Hepatic stellate cell (primary cell): ENCODE results near the gene DAZAP1.
A peak's percentile ranks its signal among the peaks of the same experiment; 100 is the strongest.
"Not testable (repeated sequence)": the region's sequence is repeated elsewhere in the genome, so short reads cannot be mapped to it uniquely, and the experiment has no call there.

Experiments used
- DNase-seq: peaks from one replicate; pipeline ENCODE4 v3.0.0; 2011; ENCODE audit warnings: low spot score

The DAZAP1 gene

DNA sequence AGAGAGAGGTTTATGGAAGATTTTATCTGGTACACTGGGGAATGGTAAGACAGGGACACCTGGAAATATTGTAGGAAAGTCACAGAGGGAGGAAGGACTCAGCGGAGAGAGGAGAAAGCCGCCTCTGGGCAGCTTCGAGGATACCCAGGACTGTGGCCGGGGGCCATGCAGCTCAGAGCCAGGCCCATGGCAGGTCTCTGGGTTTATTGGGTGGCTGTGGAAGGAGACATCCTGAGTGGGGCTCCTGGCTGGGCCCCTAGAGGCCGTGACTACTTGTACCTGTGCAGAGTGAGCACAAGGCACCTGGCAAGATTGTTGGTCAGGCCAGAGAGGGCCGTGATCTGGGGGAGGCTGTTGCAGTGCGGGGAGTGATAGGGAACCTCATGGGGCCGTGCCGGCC is 3.4 kb downstream of the DAZAP1 start:
- DNase-seq = no peak

DNA sequence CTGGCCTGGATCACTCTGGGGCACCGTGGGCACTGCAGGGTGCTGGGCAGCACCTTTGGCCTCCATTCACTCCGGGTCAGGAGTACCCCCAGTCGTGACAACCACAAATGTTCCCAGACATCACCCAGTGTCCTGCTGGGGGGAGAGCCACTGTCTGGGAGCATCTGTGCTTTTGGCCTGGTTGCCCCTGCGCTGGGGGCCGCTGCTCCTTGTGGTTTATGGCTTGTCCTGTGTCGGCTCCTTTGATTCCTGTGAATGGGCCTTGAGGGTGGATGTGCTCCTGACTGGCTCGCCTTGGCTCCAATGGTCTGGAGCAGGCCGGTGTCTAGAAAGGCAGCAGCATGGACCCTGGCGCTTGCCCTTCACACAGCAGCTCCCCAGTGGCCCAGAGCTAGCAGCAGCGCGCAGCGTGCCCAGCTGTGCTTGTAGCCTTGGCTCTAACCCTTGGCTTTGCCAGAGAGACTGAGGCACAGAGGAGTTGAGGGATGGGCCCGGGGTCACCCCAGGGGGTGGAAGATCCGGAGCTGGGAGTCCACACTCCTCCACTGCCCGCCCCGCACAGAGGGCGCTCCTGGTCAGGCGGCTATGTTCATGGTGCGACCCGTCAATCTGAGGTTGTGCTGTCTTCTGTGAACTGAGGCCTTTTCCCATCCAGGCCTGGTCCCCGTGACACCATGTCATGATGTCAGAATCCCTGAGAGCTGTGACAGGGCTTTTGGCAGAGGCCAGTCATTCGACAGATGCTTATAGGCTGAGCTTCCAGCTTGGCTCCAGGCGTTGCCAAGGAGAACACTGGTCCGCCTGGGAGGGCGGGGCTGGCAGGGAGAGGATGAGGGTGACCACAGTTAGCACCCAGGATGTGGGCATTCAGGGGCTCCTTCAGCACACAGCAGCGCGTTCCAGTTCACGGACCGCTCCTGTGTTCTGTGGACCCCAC is 4.1 kb downstream of the DAZAP1 start:
- DNase-seq = peak; percentile 59

DNA sequence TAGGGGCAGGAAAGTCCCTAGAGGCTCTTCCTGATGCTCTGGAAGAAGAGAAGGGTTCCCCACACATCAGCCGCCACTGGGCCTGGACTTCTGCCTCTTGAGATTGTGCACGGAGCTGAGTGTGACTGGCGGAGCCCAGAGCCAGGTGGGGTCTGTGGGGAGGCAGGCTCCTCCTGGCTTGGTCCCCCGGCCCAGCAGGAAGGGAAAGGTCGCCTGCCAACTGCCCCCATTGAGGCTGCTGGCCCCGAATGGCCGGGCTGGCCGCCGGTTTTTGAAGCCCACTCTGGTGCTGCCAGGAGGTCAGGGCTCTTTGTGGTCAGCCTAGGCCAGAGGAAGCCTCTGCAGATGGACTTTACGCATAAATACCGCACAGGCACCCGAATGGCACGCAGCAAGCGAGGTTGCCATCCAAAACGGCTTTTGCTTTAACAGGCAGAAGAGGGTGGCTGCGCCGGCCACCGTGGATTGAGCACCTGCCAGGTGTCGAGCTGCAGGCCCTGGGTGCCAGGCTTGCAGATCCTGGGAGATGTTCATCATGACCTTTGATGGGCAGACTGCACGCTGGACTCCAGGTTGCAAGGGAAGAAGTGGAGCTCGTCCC is 5.0 kb downstream of the DAZAP1 start:
- no peak for DNase-seq

DNA sequence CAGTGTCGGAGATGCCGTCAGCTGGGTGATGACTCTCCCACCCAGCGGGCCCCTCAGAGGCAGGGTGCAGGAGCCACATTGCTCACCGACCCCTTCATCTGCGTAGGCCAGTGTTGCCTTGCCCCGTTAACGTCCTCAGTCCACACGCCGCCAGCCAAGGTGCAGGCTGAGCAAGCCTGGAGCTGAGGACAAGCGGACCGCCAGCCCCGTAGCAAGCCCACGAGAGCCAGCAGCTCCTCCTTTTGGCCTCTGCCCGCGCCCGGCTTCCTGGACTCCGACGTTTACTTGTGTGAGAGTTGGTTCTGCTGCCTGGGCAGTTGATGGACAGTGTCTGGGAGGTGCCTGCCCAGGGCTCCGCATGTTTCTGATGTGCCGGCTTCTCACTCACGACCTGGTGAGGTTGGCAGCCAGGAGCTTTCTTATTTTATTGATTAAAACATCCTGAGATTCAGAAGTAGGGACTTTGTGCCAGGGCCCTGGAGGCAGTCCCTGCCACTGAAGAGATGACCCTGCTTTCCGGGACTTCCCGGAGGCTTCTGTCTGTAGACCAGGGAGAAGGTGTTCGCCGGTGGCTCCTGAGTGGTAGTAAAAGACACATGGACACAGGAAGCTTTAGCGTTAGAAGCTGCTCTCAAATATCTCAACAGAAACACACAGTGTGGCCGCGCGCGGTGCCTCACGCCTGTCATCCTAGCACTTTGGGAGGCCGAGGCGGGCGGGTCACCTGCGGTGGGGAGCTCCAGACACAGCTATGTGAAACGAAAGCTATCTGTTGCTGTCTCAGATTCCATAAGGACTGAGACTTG is 5.8 kb downstream of the DAZAP1 start:
- DNase-seq = no peak

DNA sequence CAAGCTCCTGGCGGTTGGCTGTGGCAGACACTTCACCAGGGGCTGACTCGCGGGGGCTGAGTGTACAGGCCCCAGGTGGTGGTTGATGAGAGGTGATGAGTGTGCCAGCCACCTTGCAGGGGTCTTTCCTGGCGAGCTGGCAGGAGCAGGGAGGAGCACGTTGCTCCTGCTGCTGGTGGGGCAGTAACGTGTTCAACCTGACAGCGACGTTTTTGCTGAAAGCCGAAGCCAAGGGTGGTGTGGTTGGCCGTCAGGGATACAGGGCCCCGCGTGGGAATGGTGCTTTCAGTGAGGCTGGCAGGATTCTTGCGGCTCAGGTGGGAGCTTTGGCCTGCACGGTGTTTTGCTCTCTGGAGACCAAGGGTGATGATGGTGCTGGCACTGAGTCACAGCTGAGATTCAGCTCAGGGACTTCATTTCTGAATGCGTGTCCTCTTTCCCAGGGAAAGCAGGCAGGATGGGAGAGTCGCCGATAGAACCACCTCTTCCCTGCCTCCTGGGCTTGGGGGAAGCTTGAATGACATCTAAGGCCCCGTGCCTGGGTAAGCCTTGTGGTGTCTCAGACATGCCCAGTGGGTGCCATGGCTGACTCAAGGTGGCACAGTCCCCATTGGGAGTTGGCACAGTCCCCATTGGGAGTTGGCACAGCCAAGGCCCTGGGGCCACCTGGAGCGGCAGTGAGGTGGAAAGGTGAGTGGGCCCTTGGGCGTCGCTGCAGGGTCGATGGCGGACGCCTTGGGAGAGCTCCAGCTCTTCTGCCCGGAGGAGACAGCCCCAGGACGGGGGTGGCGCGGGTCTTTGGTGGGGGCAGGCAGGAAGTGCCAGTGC is 8.8 kb downstream of the DAZAP1 start:
- peak; percentile 40 for DNase-seq

DNA sequence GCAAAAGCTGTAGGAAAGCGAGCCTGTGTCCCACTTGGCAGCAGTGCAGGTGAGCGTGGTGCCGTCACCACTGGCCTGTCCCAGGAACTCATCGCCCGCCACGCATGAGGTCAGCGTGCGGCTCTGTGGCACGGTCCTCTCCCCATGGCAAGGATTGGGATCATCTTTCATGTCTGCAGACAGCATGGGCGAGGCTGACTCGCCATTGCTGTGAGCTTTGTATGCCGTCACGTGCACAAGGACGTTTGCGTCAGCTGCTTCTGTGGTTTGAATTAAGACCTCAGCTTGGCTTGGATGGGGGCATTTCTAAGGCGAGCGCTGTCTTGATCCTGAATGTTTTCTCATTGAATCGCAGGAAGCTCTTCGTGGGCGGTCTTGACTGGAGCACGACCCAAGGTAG is 9.8 kb downstream of the DAZAP1 start:
- no peak for DNase-seq

DNA sequence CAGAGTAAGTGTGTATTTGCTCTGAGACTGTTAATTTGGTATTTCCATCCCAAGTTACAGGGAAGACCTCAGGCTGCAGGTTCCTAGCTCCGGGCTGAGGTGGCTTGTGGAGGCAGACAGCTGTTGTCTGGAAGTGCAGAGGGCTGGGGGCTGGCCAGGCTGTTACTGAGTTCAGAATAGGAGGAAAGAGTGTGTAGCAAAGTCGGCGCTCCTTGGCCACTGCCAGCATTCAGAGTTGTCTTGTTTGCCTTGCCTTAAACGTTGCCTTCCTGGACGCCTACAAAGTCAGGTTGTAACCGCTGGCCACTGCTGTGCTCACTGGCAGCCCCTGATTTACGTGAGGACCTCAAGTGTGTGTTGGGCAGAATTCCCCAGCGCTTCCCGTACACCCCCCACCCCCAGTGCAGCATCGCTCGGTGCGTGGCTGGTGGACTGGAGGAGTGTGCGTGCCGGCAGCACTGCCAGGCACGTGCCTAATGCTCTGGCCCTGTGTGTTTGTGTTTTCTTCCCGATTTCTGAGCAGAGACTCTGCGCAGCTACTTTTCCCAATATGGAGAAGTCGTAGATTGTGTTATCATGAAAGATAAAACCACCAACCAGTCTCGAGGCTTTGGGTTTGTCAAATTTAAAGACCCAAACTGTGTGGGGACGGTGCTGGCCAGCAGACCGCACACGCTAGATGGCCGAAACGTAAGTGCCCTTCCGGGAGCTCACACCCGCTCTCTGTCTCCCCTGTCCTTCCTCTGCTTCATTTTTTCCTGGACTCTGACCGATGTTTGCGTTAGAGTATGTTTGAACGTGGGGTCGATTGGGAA is 10.5 kb downstream of the DAZAP1 start:
- no peak for DNase-seq

DNA sequence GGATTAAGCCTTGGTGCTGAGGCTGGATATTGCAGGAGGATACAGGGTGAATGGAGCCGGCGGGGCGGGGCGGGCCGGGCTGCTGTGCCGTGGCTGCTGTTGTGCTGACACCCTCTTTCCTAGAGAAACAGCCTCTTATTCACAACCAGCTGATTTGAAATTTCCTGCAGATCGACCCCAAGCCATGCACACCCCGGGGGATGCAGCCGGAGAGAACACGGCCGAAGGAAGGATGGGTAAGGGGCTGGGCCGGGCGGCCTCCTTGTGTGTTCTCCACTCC is 11.1 kb downstream of the DAZAP1 start:
- DNase-seq = no peak

DNA sequence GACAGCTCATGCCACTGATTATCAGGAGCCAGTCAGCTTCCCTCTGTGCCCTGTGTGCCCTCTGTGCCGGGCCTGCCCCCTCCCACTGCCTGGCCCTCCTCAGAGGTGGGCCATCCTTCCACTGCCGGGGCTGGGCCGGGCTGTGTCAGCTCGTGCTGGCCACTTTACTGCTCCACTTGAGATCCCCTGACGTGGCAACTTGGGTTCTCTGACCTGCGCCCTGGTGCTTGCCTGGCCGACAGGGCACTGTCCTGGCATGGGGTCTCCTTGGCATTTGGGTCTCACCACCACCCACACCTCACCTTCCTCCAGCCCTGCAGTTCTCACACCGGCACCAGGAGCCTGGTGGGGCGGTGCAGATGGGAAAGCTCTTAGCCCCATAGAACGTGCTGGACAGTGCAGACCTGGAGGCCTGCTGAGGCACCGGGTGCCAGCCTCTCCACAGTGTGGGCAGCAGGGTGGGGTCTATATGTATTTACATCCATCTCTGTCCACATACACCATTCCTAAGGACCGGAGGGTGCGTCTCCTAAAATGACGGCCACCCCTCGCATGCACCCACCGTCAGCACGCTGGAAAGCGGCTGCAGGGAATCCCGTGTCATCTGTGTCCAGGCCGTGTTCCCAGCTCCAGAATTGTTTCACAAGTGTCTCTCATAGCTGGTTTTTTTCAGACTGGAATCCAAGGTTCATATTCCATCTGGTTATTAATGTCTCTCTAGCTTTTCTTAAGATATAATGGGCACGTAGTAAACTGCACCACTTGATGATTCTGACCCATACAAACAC is 11.8 kb downstream of the DAZAP1 start:
- DNase-seq = no peak

DNA sequence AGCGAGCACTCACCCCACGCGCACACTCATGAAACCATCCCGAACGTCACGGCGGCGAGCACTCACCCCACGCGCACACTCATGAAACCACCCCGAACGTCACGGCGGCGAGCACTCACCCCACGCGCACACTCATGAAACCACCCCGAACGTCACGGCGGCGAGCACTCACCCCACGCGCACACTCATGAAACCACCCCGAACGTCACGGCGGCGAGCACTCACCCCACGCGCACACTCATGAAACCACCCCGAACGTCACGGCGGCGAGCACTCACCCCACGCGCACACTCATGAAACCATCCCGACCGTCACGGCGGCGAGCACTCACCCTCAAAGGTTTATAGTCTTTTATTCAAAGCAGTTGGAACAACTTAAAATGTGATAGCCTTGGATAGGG is 12.7 kb downstream of the DAZAP1 start:
- DNase-seq = not testable (repeated sequence)

DNA sequence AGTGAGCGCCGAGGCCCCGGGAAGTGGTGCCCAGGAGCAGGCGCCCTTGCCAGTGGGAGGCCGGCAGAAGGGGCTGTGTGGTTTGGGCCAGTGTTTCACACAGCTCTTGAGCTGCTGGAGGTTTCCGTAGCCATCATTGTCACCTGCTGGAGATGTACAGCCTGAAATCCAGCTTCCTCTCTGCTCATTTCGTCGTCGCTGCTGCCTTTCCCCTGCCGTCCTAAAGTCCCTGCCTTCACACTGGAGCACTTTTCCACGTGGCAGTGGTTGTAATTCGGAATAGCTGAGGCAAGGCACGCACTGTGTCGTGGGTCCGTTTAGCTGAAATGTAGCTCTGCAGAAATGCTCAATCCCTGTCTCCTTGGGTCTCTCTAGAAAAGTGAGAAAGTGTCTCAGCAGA is 13.2 kb downstream of the DAZAP1 start:
- DNase-seq = no peak

DNA sequence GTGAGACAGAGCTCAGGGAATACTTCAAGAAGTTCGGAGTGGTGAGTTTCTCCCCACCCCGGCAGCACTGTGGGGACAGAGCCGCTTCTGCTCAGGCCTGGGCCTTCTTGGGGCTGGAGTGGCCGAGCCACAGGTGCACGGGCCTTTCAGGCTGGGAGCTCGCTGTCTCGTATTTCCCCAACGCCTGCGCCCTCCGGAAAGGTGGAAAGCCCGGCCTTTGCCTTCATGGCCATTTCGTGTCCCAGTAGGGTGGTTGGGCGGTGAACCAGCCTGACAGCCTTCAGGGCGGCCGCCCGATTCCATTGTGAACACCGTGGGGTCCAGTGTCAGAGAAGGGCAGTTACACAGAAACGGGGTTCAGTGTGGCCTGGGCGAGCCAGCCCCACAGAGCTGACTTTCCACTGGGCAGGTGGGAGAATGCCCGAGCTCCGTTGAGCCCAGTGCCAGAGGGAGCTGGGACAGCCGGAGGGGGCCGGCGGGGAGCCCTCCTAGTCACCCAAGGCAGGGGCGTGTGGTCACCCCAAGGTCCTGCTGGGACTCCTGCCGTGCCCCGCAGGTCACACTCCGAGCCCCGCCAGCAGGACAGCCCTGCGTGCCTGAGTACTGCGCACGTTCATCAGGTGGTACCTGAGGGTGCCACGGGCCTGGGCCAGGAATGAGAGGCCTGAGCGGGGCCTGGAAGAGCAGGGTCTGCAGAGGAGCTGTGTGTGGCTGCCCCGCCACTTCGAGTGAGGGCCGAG is 14.0 kb downstream of the DAZAP1 start:
- no peak for DNase-seq

DNA sequence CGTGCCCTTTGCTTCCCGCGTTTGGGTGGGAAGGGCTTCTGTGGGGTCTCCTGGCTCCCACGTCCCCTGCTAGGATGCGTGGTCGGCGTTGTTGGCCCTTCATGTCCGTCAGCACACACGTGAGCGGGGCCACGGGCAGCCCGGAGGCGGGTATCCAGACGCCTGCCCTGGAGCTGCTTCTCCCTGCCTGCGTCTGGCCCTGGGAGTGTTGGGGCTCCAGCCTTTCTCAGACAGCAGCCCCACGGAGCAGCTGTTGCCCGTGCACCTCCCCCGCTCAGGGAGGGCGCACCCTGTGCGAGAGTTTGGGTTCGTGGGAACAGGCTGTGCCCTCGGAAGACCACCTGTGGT is 14.5 kb downstream of the DAZAP1 start:
- no peak for DNase-seq

DNA sequence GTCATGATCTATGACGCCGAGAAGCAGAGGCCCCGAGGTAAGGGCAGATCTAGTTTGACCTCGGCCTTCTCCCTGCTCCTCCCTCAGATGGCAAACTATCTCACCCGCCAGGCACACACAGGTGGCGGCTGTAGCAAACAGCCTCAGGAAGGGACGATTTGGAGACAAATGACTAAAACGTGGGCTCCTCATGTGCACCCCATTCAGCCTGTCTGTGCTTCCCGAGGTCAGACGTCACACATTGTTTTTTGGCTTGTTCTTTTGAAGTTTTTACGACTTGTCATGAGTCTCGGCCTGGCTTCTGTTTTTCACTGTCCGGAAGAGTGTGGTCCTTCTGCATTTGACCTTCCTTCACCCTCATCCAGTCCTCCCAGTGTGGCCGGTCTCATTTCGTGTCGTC is 15.0 kb downstream of the DAZAP1 start:
- DNase-seq = no peak

DNA sequence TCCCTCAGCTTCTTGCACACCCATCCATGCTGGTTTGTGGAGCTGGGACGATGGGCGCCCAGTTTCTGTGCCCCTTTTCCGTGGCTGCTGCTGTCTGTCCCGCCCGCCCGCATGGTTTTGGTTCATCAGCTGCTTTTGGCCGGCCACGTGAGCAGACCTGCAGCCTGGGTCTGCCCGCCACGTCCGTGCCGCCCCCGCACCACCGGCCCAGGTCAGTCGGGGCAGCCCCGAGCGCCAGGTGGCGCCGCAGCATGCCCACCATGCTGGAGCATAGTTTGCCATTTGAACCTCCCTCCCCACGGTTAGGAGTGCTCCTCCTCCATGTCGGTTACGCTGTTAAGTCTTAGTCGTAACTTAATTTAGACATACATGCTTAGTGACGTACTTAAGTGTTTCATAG is 15.6 kb downstream of the DAZAP1 start:
- DNase-seq = no peak

DNA sequence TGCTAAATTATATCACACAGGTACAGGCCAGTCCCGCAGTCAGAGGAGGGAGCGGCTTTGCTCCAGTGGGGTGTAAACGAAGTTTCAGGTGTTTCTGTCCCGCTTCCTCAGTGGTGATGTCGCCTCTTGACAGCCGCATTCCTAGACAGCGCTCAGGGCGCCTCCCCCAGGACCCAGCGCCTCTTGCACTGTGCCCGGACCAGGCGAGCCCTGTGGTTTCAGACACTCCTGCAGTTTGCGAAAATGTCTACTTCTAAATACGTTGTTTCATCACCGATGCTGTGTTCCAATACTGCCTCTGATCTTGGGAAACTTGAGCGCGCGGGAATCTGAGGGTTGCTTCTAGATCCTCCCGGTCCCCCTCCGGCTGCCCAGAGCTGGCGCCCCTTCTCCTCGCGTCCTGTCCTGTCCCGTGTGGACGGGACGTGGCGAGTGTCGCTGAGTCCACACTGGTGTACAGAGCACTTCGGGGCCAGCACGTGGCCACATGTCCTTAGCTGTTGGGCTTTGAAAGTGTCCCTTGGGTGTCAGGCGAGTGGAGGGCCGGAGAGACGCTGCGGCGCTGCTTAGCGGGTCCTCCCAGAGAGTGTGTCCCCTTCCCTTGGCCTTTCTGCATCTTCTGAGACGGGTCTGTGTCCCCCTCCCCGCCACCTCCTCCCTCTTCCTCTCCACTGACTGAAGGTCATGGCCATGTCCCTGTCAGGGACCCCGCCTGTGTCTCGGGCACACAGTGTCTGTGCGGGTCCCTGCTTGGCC is 16.2 kb downstream of the DAZAP1 start:
- DNase-seq = no peak

DNA sequence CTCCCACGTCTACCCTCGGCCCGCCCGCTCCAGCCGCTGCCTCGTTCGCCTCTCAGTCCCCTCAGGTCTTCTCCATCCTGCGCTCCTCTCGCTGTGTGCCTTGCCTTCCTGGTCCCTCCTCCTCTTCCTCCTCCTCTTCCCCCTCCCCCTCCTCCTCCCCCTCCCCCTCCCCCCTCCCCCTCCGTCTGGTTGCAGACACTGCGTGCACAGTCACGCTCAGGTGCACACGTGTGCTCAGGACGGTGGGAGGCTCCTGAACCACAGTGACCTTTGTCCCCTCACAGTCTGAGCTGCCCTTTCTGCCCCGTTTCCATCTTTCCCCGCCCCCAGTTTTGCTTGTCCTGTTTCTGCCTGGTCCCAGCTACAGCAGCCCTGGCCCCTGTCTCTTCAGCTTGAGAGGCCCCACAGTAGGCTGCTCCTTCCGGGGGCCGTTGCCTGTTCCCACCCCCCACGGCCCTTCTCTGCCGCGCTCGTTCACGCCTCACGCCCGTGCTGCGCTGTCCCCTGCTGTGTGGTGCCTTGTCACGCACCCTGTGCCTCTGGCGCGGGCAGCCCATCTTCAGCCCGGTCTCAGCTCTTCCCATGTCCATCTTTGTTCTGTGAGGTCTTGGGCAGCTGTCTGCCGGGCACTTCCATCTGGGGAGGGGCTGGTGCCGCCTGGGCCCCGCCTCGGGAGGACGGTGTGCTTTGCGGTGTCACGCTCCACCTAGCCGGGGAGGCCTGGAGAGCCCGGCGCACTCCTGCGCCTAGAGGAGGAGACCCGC is 17.0 kb downstream of the DAZAP1 start:
- no peak for DNase-seq

DNA sequence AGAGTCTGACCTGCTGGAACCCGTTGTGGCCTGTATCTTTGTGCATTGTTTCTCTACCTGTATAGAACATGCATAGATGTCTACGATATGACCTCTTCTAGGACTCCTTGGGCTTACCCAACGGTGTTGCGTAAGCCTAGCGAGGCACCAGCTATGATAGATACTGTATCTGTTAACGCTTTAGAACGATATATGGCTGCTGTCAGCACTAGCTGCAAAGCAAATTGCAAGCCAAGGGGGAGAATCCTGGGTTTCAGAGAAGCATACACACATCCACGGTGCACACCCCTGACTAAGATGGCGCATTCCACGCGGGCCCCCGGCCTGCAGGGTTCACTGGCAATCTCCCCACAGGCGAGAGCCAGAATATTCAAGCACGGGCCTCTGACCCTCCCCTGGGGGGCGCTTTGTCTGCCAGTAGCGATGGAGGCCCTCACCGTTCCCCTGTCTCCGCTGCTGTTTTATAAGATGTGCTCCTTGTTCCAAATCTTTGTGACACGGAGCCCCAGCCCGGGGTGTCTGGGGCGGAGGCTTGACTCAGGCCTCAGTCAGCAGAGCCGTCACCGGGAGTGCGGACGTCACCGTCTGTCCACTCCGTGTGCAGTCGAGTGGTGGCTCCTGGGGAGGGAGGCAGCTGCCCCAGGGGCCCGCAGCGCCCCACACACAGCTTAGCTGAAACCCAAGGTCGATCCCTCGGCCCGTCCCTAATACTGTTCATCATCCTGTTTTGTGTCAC is 17.9 kb downstream of the DAZAP1 start:
- DNase-seq = no peak
